ENCODE data around the gene UROD. TPM values are rescaled to one million over a fixed set of nuclear protein-coding genes. Genes with fewer than 3 reads are reported as not detected.
"Not testable (repeated sequence)": the region's sequence is repeated elsewhere in the genome, so short reads cannot be mapped to it uniquely, and the experiment has no call there.

UROD gene
- total and polyA plus RNA-seq, 3 donors from 2014 or later: 111 to 187 (median 127) TPM

- Histone ChIP-seq H3K36me3 (ENCODE audit: low read depth, missing control alignments) (no peaks in the 10 kb centered on the region), H3K9me3 (no peaks in the 10 kb centered on the region), H3K4me1 (no peaks in the 10 kb centered on the region), H3K27me3 (no peaks in the 10 kb centered on the region), H3K27ac (no peak overlapping the region), H3K4me3 (no peak overlapping the region)
- no peak for DNase-seq
- intact Hi-C loops (cut with DNase I; ENCODE audit: low total_unique reads): no loop called here
- WGBS, 2 donors: 92 to 95% methylated on average over 1 of the region's 1 CpG
- TF ChIP-seq CTCF (IDR thresholded peaks at IDR 0.05) (no peak), POLR2A (IDR thresholded peaks at IDR 0.05) (no peak)
Measured at GRCh38 chr1:44973645-44974044, 38.4 kb upstream of the UROD start.

GRCh38 chr1:44976252-44976651 is 35.8 kb upstream of the UROD start:
- intact Hi-C loops (cut with DNase I; ENCODE audit: low total_unique reads): no loop called here
- H3K4me1 ChIP-seq: no peaks in the 10 kb centered on the region
- no peak for DNase-seq
- WGBS, 2 donors: 96 to 100% methylated on average over 2 of the region's 2 CpGs
- H3K36me3 ChIP-seq (ENCODE audit: low read depth, missing control alignments): no peaks in the 10 kb centered on the region
- TF ChIP-seq CTCF (IDR thresholded peaks at IDR 0.05) (no peak), POLR2A (IDR thresholded peaks at IDR 0.05) (no peak)
- no peaks in the 10 kb centered on the region for H3K27me3 ChIP-seq
- no peak overlapping the region for H3K27ac ChIP-seq
- no peaks in the 10 kb centered on the region for H3K9me3 ChIP-seq
- no peak overlapping the region for H3K4me3 ChIP-seq

GRCh38 chr1:44977372-44977771 is 34.7 kb upstream of the UROD start:
- DNase-seq; intact Hi-C loops (cut with DNase I; ENCODE audit: low total_unique reads); H3K4me3 ChIP-seq; H3K27ac ChIP-seq; H3K4me1 ChIP-seq; H3K9me3 ChIP-seq; H3K36me3 ChIP-seq (ENCODE audit: low read depth, missing control alignments); H3K27me3 ChIP-seq: not testable (repeated sequence)
- 96% methylated on average over 4 of the region's 4 CpGs for WGBS, 2 donors

- TF ChIP-seq CTCF (IDR thresholded peaks at IDR 0.05): no peak
- no peak for TF ChIP-seq POLR2A (IDR thresholded peaks at IDR 0.05)
- no peak for DNase-seq
- Histone ChIP-seq H3K27me3 (no peaks in the 10 kb centered on the region), H3K4me1 (peaks cover 8% of the 10 kb centered on the region), H3K36me3 (ENCODE audit: low read depth, missing control alignments) (no peaks in the 10 kb centered on the region), H3K9me3 (no peaks in the 10 kb centered on the region), H3K4me3 (peak overlapping the region; percentile 72 to 76), H3K27ac (peak overlapping the region; percentile 28 to 49)
- intact Hi-C loops (cut with DNase I; ENCODE audit: low total_unique reads): no loop called here
- WGBS, 2 donors: 1 to 4% methylated on average over 19 of the region's 19 CpGs
Measured at GRCh38 chr1:44985747-44986359, 26.2 kb upstream of the UROD start.

- WGBS, 2 donors: 73 to 82% methylated on average over 24 of the region's 24 CpGs
- H3K36me3 ChIP-seq (ENCODE audit: low read depth, missing control alignments): no peaks in the 10 kb centered on the region
- DNase-seq: no peak
- H3K27ac ChIP-seq: no peak overlapping the region
- intact Hi-C loops (cut with DNase I; ENCODE audit: low total_unique reads): no loop called here
- H3K27me3 ChIP-seq: no peaks in the 10 kb centered on the region
- no peaks in the 10 kb centered on the region for H3K9me3 ChIP-seq
- TF ChIP-seq CTCF (IDR thresholded peaks at IDR 0.05) (no peak), POLR2A (IDR thresholded peaks at IDR 0.05) (no peak)
- H3K4me3 ChIP-seq: no peak overlapping the region
- peaks cover 8% of the 10 kb centered on the region for H3K4me1 ChIP-seq
Measured at GRCh38 chr1:44988531-44989156, 23.4 kb upstream of the UROD start.
